Aorta (tissue), 5 donors: Measurements from ENCODE around the gene RRAD. TPM values are rescaled to one million over a fixed set of nuclear protein-coding genes. Genes with fewer than 3 reads are reported as not detected.

Experiments
- ATAC-seq: fragments of 200-7000 bp; cut with Tn5 transposase; one replicate; pipeline ENCODE4 v1.9.1; 2022; ENCODE audit warnings: moderate library complexity; ENCODE audit not compliant: low FRiP score
- DNase-seq, 2 donors: peaks; one replicate each; pipeline ENCODE4 v3.0.0-alpha.2; 2020
- H3K27ac ChIP-seq, 2 donors: one replicate each; pipeline ENCODE4 v1.5.1; 2013; ENCODE audit warnings: low read length in 2 of 2, mild to moderate bottlenecking in 2 of 2, moderate library complexity in 2 of 2, control low read depth in 1 of 2, inconsistent platforms in 1 of 2, low read depth in 1 of 2
- H3K27me3 ChIP-seq, 2 donors: one replicate each; pipeline ENCODE4 v1.6.1; 2013; ENCODE audit warnings: control low read depth in 1 of 2, low read length in 1 of 2, mild to moderate bottlenecking in 1 of 2, moderate library complexity in 1 of 2; ENCODE audit not compliant: insufficient read depth in 2 of 2, control insufficient read depth in 1 of 2
- H3K36me3 ChIP-seq, 2 donors: one replicate each; pipeline ENCODE4 v1.6.1; 2013; ENCODE audit warnings: control low read depth in 1 of 2, low read length in 1 of 2, mild to moderate bottlenecking in 1 of 2; ENCODE audit not compliant: insufficient read depth in 2 of 2, control insufficient read depth in 1 of 2
- H3K4me1 ChIP-seq, 2 donors: one replicate each; pipeline ENCODE4 v1.6.1; 2013; ENCODE audit warnings: low read length in 2 of 2, control low read depth in 1 of 2, mild to moderate bottlenecking in 1 of 2, moderate library complexity in 1 of 2; ENCODE audit not compliant: insufficient read depth in 2 of 2, control insufficient read depth in 1 of 2
- H3K4me3 ChIP-seq, 2 donors: one replicate each; pipeline ENCODE4 v1.5.1; 2013; ENCODE audit warnings: low read length in 2 of 2, control low read depth in 1 of 2, mild to moderate bottlenecking in 1 of 2
- H3K9me3 ChIP-seq: one replicate; pipeline ENCODE4 v1.6.1; 2013; ENCODE audit warnings: mild to moderate bottlenecking, low read length; ENCODE audit not compliant: control insufficient read depth
- WGBS, 2 donors: extraction: QIAGEN DNeasy Blood & Tissue Kit; methylation state at CpG; one replicate each; pipeline ENCODE4 v1.1.7; 2013; 5-methylcytosine and 5-hydroxymethylcytosine counted together
- intact Hi-C, 2 donors: fragments of 100-400 bp; cut with DNase I; formaldehyde crosslinking; loops; one replicate each; pipeline versions ENCODE4 v1.14.2 to v1.15.0; 2022
- polyA plus RNA-seq, 2 donors: library from polyadenylated mRNA; stranded (reverse); fragments of 200-250 nt; gene quantifications; one replicate each; pipeline ENCODE4 v1.2.3, GENCODE V29; 2013
- total RNA-seq, 2 donors: library from RNA; stranded (reverse); fragmentation: NEBNext Ultra II Directional; extraction: Animal tissue kit (Norgen Biotek cat#: 25700); gene quantifications; one replicate each; pipeline ENCODE4 v1.2.1, GENCODE V29; 2021
- donor health status: healthy with polysubstance abuse.
- donor health status: Bipolar disorder and iron deficiency.
- donor health status: DM: no; HTN: no; CAD: no.
- donor health status: DM: no; HTN: no; CAD: no.
- donor health status: DM: yes; HTN: yes; CAD: no.

The RRAD gene
- total and polyA plus RNA-seq, 4 donors, result 16.2 to 35.2 (median 26.8) TPM

- Histone ChIP-seq H3K4me1 (peaks cover 4% of the 10 kb centered on the region in 2 donors), H3K4me3 (no peak overlapping the region)
These were observed 22.4 kb downstream of the RRAD start for GRCh38 chr16:66902648-66903543.

GRCh38 chr16:66901626-66902025 is 23.7 kb downstream of the RRAD start:
- peak in 1 of 2 donors; percentile 62 for DNase-seq
- no peak for ATAC-seq
- 73 to 75% methylated on average over 10 of the region's 10 CpGs for WGBS, 2 donors
- intact Hi-C loops, result loop anchor here in 1 of 2 donors (5.0 kb wide), 1 partner anchor 116 kb away; no protein-coding TSS in a partner anchor
- Histone ChIP-seq H3K36me3 (no peaks in the 10 kb centered on the region), H3K27me3 (no peaks in the 10 kb centered on the region), H3K9me3 (no peaks in the 10 kb centered on the region), H3K4me1 (peaks cover 4% of the 10 kb centered on the region in 2 donors), H3K4me3 (no peak overlapping the region), H3K27ac (peak overlapping the region; percentile 20 to 95)

More at GRCh38 chr16:66902648-66903543, 22.4 kb downstream of the RRAD start:
- DNase-seq (peak in 1 of 2 donors; percentile 69), ATAC-seq (no peak)
- intact Hi-C loops, result loop anchor here in 1 of 2 donors (1.0 to 5.0 kb wide), 2 partner anchors 20 to 114 kb away; no protein-coding TSS in a partner anchor
- no peaks in the 10 kb centered on the region for H3K27me3 ChIP-seq
- H3K9me3 ChIP-seq, result no peaks in the 10 kb centered on the region
- no peaks in the 10 kb centered on the region for H3K36me3 ChIP-seq
- H3K27ac ChIP-seq, result peak overlapping the region; percentile 60 to 86
- 5 to 16% methylated on average over 13 to 14 of the region's 14 CpGs for WGBS, 2 donors

DNA sequence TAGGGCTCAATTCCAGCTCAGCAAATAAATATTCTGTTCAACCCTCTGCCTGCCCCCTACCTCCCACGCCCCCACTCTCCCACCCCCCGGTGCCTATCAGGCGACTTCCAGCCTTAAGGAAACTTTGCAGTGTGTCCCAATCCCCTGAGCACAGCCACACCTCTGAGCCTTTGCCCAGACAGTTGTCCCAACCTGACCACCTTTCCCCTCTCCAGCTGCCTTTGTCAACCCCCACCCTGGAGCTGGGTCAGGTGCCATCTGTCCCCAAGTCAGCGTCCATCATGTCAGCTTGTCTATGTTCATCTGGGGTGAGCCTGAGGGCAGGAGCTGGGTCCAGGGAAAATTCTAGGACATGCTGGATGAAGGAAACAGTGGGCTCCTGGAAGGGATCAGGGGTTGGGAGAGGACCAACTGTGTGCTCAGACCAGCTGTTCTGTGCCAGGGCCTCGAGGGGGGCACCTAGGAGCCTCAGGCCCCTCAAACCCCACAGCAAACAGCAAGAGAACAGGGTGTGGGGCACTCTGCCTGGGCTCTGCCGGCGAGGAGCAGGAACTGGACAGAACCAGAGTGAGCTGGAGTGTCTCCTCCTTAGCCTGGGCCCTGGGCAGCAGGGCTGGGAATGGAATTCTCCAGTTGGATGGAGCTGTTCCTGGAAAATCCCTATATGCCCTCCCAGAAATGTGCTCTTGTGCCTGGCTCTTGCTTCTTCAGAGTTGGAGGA is 24.5 kb downstream of the RRAD start:
- Histone ChIP-seq H3K27me3 (no peaks in the 10 kb centered on the region), H3K27ac (peak overlapping the region; percentile 73 to 95), H3K4me3 (no peak overlapping the region), H3K9me3 (no peaks in the 10 kb centered on the region), H3K4me1 (peaks cover 4% of the 10 kb centered on the region in 2 donors), H3K36me3 (no peaks in the 10 kb centered on the region)
- intact Hi-C loops, result loop anchor here in 1 of 2 donors (5.0 kb wide), 1 partner anchor 116 kb away; no protein-coding TSS in a partner anchor
- ATAC-seq (peak; percentile 77), DNase-seq (peak; percentile 69 to 77)
- 4 to 9% methylated on average over 7 of the region's 7 CpGs for WGBS, 2 donors

- H3K27ac ChIP-seq, result peak overlapping the region; percentile 73 to 81
- H3K4me3 ChIP-seq, result no peak overlapping the region
- intact Hi-C loops, result loop anchor here (2.0 to 10.0 kb wide), 5 partner anchors 25 to 285 kb away; partner anchors contain the start of genes B3GNT9 (in 2 of the 2), FBXL8 (in 1 of the 2), MATCAP1 (in 1 of the 2) and RRAD (in 1 of the 2)
- H3K9me3 ChIP-seq, result no peaks in the 10 kb centered on the region
- H3K4me1 ChIP-seq, result peaks cover 4% of the 10 kb centered on the region in 2 donors
- DNase-seq (peak; percentile 86 to 95), ATAC-seq (peak; percentile 53)
- no peaks in the 10 kb centered on the region for H3K36me3 ChIP-seq
- 3 to 4% methylated on average over 9 of the region's 9 CpGs for WGBS, 2 donors
- no peaks in the 10 kb centered on the region for H3K27me3 ChIP-seq
These were observed 25.2 kb downstream of the RRAD start for GRCh38 chr16:66899945-66900710.

GRCh38 chr16:66899310-66899944 is 25.9 kb downstream of the RRAD start:
- no peaks in the 10 kb centered on the region for H3K27me3 ChIP-seq
- no peaks in the 10 kb centered on the region for H3K9me3 ChIP-seq
- H3K4me1 ChIP-seq, result peaks cover 4% of the 10 kb centered on the region in 2 donors
- H3K27ac ChIP-seq, result peak overlapping the region; percentile 10 to 49
- DNase-seq, result peak in 1 of 2 donors; percentile 61
- H3K36me3 ChIP-seq, result no peaks in the 10 kb centered on the region
- no peak overlapping the region for H3K4me3 ChIP-seq
- intact Hi-C loops, result loop anchor here (2.0 to 10.0 kb wide), 4 partner anchors 25 to 285 kb away; partner anchors contain the start of genes B3GNT9 (in 2 of the 2), FBXL8 (in 1 of the 2), MATCAP1 (in 1 of the 2) and RRAD (in 1 of the 2)
- 67 to 70% methylated on average over 6 of the region's 6 CpGs for WGBS, 2 donors
- peak; percentile 52 for ATAC-seq

DNA sequence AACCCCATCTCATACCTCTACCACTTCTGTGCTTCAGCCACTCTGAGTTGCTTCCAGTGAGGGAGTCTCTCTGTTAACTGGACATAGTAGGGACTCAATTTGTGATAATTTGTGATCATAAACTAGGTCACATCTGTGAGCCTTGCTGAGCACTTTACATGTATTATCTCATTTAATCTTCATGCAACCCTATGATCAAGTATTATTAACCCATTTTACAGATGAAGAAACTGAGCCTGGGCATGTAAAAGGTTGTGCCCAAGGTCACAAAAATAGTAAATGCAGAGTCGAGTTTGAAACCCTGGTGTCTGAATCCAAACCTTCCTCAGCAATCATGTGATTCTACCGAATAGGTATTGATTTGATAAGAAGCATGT is 26.4 kb downstream of the RRAD start:
- H3K9me3 ChIP-seq, result no peaks in the 10 kb centered on the region
- ATAC-seq (no peak), DNase-seq (no peak)
- peak overlapping the region; percentile 10 to 61 for H3K27ac ChIP-seq
- no peaks in the 10 kb centered on the region for H3K27me3 ChIP-seq
- H3K4me1 ChIP-seq, result peaks cover 4% of the 10 kb centered on the region in 2 donors
- intact Hi-C loops, result loop anchor here (1.0 to 10.0 kb wide), 5 partner anchors 24 to 286 kb away; partner anchors contain the start of genes B3GNT9 (in 2 of the 2), FBXL8 (in 1 of the 2), MATCAP1 (in 1 of the 2) and RRAD (in 1 of the 2)
- H3K4me3 ChIP-seq, result no peak overlapping the region
- no peaks in the 10 kb centered on the region for H3K36me3 ChIP-seq
- 67 to 83% methylated on average over 2 of the region's 2 CpGs for WGBS, 2 donors

DNA sequence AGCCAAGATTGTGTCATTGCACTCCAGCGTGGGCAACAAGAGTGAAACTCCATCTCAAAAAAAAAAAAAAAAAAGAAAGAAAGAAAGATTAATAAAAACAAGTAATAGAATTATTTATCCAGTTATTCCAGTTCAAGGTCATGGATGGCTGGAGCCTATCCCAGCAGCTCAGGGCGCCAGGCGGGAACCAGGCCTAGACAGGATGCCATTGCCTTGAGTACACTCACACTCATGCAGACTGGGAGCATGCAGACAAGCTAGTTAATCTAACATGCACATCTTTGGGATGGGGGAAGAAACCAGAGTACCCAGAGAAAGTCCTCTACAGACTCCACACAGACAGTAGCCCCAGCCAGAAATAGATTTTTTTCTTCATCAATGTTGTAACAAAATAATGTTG is 27.1 kb downstream of the RRAD start:
- H3K27me3 ChIP-seq, result no peaks in the 10 kb centered on the region
- peaks cover 4% of the 10 kb centered on the region in 2 donors for H3K4me1 ChIP-seq
- intact Hi-C loops, result loop anchor here (1.0 to 10.0 kb wide), 5 partner anchors 25 to 287 kb away; partner anchors contain the start of genes B3GNT9 (in 2 of the 2), FBXL8 (in 1 of the 2), MATCAP1 (in 1 of the 2) and RRAD (in 1 of the 2)
- DNase-seq (peak; percentile 87 to 88), ATAC-seq (peak; percentile 62)
- H3K27ac ChIP-seq, result no peak overlapping the region
- WGBS, 2 donors, result 4 to 7% methylated on average over 3 of the region's 3 CpGs
- H3K36me3 ChIP-seq, result no peaks in the 10 kb centered on the region
- no peaks in the 10 kb centered on the region for H3K9me3 ChIP-seq
- H3K4me3 ChIP-seq, result no peak overlapping the region
